Cardiac muscle cell (in vitro differentiated cells and primary cell): ENCODE data around the gene DOCK2. TPM values are rescaled to one million over a fixed set of nuclear protein-coding genes. Genes with fewer than 3 reads are reported as not detected.

Experiments
- DNase-seq, 2 donors: peaks; one replicate each; pipeline versions ENCODE4 v3.0.0 to v3.0.0-alpha.2; 2010 to 2017; ENCODE audit warnings: low read depth in 1 of 2, low spot score in 1 of 2
- H3K27ac ChIP-seq: fragments of 200-600 bp; sonication (generic); 2 replicates; pipeline ENCODE4 v1.5.1; 2016
- H3K27me3 ChIP-seq: fragments of 200-600 bp; sonication (generic); 2 replicates; pipeline ENCODE4 v1.6.0; 2016; ENCODE audit warnings: control low read depth
- H3K36me3 ChIP-seq: fragments of 200-600 bp; sonication (generic); 2 replicates; pipeline ENCODE4 v1.5.1; 2016; ENCODE audit warnings: control low read depth
- H3K4me1 ChIP-seq: fragments of 200-600 bp; sonication (generic); 2 replicates; pipeline ENCODE4 v1.8.1; 2017; ENCODE audit warnings: low read depth, mild to moderate bottlenecking, mixed run types
- H3K4me3 ChIP-seq: fragments of 200-600 bp; sonication (generic); 2 replicates; pipeline ENCODE4 v1.5.1; 2016; ENCODE audit warnings: mild to moderate bottlenecking
- H3K9me3 ChIP-seq: fragments of 200-600 bp; sonication (generic); 2 replicates; pipeline ENCODE4 v1.5.1; 2017; ENCODE audit warnings: low read depth, mild to moderate bottlenecking, control low read depth
- CTCF ChIP-seq: IDR thresholded peaks from 2 replicates; pipeline ENCODE4 v1.5.1; 2012; ENCODE audit warnings: low read depth, mild to moderate bottlenecking, low read length
- polyA plus RNA-seq: library from polyadenylated mRNA; unstranded; fragments of >200 nt; fragmentation: Nextera tagmentation; extraction: Ambion mirVana; gene quantifications from 2 replicates; pipeline ENCODE4 v1.2.1, GENCODE V29; 2016
- total RNA-seq: library from RNA; depleted of rRNA; stranded (reverse); fragments of >200 nt; gene quantifications from 2 replicates; pipeline ENCODE4 v1.2.3, GENCODE V29; 2016

The DOCK2 gene
- total and polyA plus RNA-seq, 2 experiments from 2014 or later, result 3.3 to 6.5 TPM

- no peak overlapping the region for H3K27ac ChIP-seq
- no peak for TF ChIP-seq CTCF
- no peaks in the 10 kb centered on the region for H3K27me3 ChIP-seq
- H3K36me3 ChIP-seq, result no peaks in the 10 kb centered on the region
- H3K4me1 ChIP-seq, result no peaks in the 10 kb centered on the region
- H3K4me3 ChIP-seq, result no peak overlapping the region
- peak in 1 of 2 donors; percentile 86 for DNase-seq
- no peaks in the 10 kb centered on the region for H3K9me3 ChIP-seq
Measured at GRCh38 chr5:169875091-169875728, 238.1 kb downstream of the DOCK2 start.

GRCh38 chr5:169875731-169876130, 238.7 kb downstream of the DOCK2 start:
- no peak for DNase-seq
- Histone ChIP-seq H3K27ac (no peak overlapping the region), H3K27me3 (no peaks in the 10 kb centered on the region), H3K36me3 (no peaks in the 10 kb centered on the region), H3K4me3 (no peak overlapping the region), H3K9me3 (no peaks in the 10 kb centered on the region), H3K4me1 (no peaks in the 10 kb centered on the region)
- no peak for TF ChIP-seq CTCF

- H3K36me3 ChIP-seq, result no peaks in the 10 kb centered on the region
- no peaks in the 10 kb centered on the region for H3K4me1 ChIP-seq
- H3K27me3 ChIP-seq, result no peaks in the 10 kb centered on the region
- H3K27ac ChIP-seq, result no peak overlapping the region
- no peak overlapping the region for H3K4me3 ChIP-seq
- no peak for TF ChIP-seq CTCF
- H3K9me3 ChIP-seq, result no peaks in the 10 kb centered on the region
- peak in 1 of 2 donors; percentile 62 for DNase-seq
Measured at GRCh38 chr5:169876386-169876785, 239.3 kb downstream of the DOCK2 start.

GRCh38 chr5:169880012-169880663, 243.1 kb downstream of the DOCK2 start:
- no peak for TF ChIP-seq CTCF
- Histone ChIP-seq H3K9me3 (no peaks in the 10 kb centered on the region), H3K4me1 (no peaks in the 10 kb centered on the region), H3K4me3 (no peak overlapping the region), H3K27ac (no peak overlapping the region), H3K36me3 (no peaks in the 10 kb centered on the region), H3K27me3 (no peaks in the 10 kb centered on the region)
- no peak for DNase-seq

GRCh38 chr5:169880785-169881184, 243.7 kb downstream of the DOCK2 start:
- Histone ChIP-seq H3K9me3 (no peaks in the 10 kb centered on the region), H3K36me3 (no peaks in the 10 kb centered on the region), H3K4me3 (no peak overlapping the region), H3K27me3 (no peaks in the 10 kb centered on the region), H3K27ac (no peak overlapping the region), H3K4me1 (no peaks in the 10 kb centered on the region)
- no peak for DNase-seq
- no peak for TF ChIP-seq CTCF
